Gastrocnemius medialis (tissue), 4 donors: ENCODE data around the gene PNCK.

Source experiments
- CTCF ChIP-seq, 5 experiments: fragments of 450-650 bp in 3 of 5; fragments of 200-600 bp in 2 of 5; sonication (generic) in 2 of 5; IDR thresholded peaks in 4 of 5; conservative IDR thresholded peaks in 1 of 5; 1 replicate in 4 of 5; 2 replicates in 1 of 5; pipeline ENCODE4 v1.5.1; 2016 to 2019; ENCODE audit warnings: antibody characterized with exemption in 5 of 5, mild to moderate bottlenecking in 3 of 5, moderate library complexity in 3 of 5
- POLR2A ChIP-seq, 2 donors: fragments of 450-650 bp; IDR thresholded peaks; one replicate each; pipeline ENCODE4 v1.6.1; 2017; ENCODE audit warnings: antibody characterized with exemption in 2 of 2, mild to moderate bottlenecking in 2 of 2, moderate library complexity in 2 of 2

DNA sequence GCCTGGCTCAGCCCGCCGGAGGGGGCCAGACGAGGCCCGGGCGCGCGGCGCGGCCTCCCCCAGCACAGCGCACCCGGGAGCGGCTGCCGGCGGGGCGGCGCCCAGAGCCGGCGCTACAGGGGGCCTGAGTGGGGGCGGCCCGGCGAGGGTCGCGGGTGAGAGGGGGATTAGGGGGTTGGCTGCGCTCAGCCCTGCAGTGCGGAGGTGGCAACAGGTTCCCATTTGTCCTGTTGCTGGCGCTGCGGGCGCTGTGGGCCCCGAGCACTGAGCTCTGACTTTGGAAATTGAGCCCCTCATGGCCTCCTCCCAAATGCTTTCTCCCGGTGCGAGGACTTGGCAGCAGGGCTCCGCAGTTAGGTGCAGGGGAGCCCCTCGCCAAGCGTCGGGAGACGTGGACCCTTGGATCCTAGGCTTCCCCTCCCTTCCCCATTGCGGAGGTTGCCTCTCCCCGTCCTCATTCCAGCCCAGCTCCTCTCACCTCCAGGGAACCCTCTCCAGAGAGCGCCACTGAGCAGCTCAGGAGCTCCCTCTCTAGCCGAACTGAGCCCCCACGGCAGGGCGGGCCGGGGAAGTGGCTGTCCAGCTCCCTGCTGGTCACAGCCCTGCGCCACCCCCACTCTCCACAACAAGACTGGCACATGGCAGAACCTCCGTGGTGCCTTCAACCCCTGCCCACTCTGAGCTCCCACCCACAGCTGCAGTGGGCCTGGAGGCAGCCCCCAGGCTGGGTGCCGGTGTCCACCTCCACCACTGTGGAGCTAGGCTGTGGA, 29.1 kb downstream of the PNCK start:
- TF ChIP-seq CTCF (IDR thresholded peaks at IDR 0.05 in 4 of 5, conservative IDR thresholded peaks at IDR 0.05 in 1 of 5) (no peak), POLR2A (IDR thresholded peaks at IDR 0.05) (no peak)
